ENCODE results near the gene CAMSAP1.

Gene CAMSAP1

GRCh38 chr9:135908754-135909204, 1.4 kb upstream of the CAMSAP1 start:
- H3K4me3 ChIP-seq (ENCODE audit: low read depth, low read length, poor library complexity, severe bottlenecking): peak overlapping the region; percentile 90
- no peaks in the 10 kb centered on the region for H4K20me1 ChIP-seq (ENCODE audit: insufficient read depth, low read length)
- H2AFZ ChIP-seq (ENCODE audit: low read length): no peak overlapping the region
- no peaks in the 10 kb centered on the region; the same call in 1 of the 2 replicates for H3F3A ChIP-seq (ENCODE audit: insufficient read depth, low read length)
- peak overlapping the region; percentile 73 for H3K4me2 ChIP-seq (ENCODE audit: low read length)
- no peaks in the 10 kb centered on the region for H3K9me2 ChIP-seq (ENCODE audit: low read depth, low read length)
- TF ChIP-seq EZH2 (IDR thresholded peaks at IDR 0.05; ENCODE audit: borderline replicate concordance, low read length) (no peak), CTCF (IDR thresholded peaks at IDR 0.05; ENCODE audit: low read length) (no peak)
- H3K27ac ChIP-seq (ENCODE audit: low read depth, low read length, poor library complexity, severe bottlenecking): no peak overlapping the region
- H3K9ac ChIP-seq (ENCODE audit: low read length): no peak overlapping the region; the same call in 1 of the 2 replicates
- peaks cover 65% of the 10 kb centered on the region for H3K36me3 ChIP-seq (ENCODE audit: insufficient read depth, low read length)
- 0 out of 2 replicates have a peak, but pooled peaks cover 2% of the 10 kb centered on the region for H3K79me2 ChIP-seq (ENCODE audit: insufficient read depth, low read length)
- peaks cover 33% of the 10 kb centered on the region for H3K4me1 ChIP-seq (ENCODE audit: insufficient read depth, low read length, severe bottlenecking)
- H3K9me3 ChIP-seq (ENCODE audit: low read length): peaks cover 7% of the 10 kb centered on the region; the same call in 1 of the 2 replicates
- H3K27me3 ChIP-seq (ENCODE audit: insufficient read depth, low read length): no peaks in the 10 kb centered on the region

DNA sequence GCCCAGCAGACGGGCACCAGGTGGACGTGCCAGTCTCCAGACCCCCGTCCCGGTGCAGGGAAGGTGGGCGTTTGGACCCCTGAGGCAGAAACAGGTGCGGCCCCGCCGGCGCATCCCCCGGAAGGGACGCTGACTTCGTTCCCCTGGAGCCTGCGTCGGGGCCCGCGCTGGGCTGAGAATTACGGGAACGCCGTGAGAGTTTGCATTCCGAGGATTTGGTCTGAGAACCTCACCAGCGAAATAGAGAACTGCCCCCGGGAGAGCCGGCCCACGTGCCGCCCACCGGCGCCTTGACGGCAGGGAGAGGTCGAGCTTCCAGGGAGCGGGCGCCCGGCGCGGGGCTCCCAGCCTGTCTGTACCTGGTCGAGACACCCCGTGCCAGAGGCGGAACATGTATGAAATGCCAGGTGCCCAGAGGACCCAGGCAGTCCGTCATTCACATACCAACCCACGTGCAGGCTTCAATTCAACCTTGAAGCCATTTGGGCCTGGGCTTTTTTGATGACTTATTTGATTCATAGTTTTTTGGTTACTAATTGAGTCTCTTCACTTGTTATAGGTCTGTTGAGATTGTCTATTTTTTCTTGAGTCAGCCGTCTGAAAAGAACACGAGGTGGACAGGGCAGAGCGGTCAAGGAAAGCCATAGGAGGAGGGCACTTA, 877 bp upstream of the CAMSAP1 start:
- Histone ChIP-seq H4K20me1 (ENCODE audit: insufficient read depth, low read length) (no peaks in the 10 kb centered on the region), H3K4me2 (ENCODE audit: low read length) (peak overlapping the region; percentile 73), H3K4me1 (ENCODE audit: insufficient read depth, low read length, severe bottlenecking) (peaks cover 33% of the 10 kb centered on the region), H3K79me2 (ENCODE audit: insufficient read depth, low read length) (0 out of 2 replicates have a peak, but pooled peaks cover 2% of the 10 kb centered on the region), H3K27me3 (ENCODE audit: insufficient read depth, low read length) (no peaks in the 10 kb centered on the region), H3K9ac (ENCODE audit: low read length) (peak overlapping the region; percentile 92), H2AFZ (ENCODE audit: low read length) (no peak overlapping the region), H3K9me2 (ENCODE audit: low read depth, low read length) (no peaks in the 10 kb centered on the region), H3K36me3 (ENCODE audit: insufficient read depth, low read length) (peaks cover 60% of the 10 kb centered on the region), H3K27ac (ENCODE audit: low read depth, low read length, poor library complexity, severe bottlenecking) (no peak overlapping the region), H3K9me3 (ENCODE audit: low read length) (peaks cover 4% of the 10 kb centered on the region; the same call in 1 of the 2 replicates), H3K4me3 (ENCODE audit: low read depth, low read length, poor library complexity, severe bottlenecking) (peak overlapping the region; percentile 90), H3F3A (ENCODE audit: insufficient read depth, low read length) (no peaks in the 10 kb centered on the region; the same call in 1 of the 2 replicates)
- TF ChIP-seq EZH2 (IDR thresholded peaks at IDR 0.05; ENCODE audit: borderline replicate concordance, low read length): no peak

DNA sequence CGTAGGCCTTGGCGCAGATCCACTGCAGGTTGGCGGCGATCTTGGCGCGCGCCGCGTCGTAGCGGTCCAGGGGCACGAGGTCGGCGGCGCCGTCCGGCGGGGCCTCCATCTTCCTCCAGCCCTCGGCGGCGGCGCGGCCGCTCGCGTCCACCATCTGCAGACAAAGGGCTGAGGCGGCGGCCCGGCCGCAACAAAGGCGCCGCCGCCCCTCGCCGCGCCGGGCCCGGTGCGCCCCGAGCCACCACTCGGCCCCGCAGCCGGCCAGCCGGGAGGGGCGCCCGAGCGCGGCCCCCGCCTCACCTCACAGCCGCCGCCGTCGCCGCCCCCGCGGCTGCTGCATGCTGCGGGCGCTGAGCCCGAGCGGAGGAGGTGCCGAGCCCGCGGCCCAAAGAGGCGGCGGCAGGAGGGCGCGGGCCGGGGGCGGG, 328 bp downstream of the CAMSAP1 start:
- no peaks in the 10 kb centered on the region for H4K20me1 ChIP-seq (ENCODE audit: insufficient read depth, low read length)
- no peak overlapping the region; the same call in 1 of the 2 replicates for H3K9ac ChIP-seq (ENCODE audit: low read length)
- H3K9me2 ChIP-seq (ENCODE audit: low read depth, low read length): no peaks in the 10 kb centered on the region
- peak overlapping the region; percentile 41; the same call in 1 of the 2 replicates for H3K4me2 ChIP-seq (ENCODE audit: low read length)
- peak overlapping the region; percentile 73 for H3K4me3 ChIP-seq (ENCODE audit: low read depth, low read length, poor library complexity, severe bottlenecking)
- no peaks in the 10 kb centered on the region for H3K27me3 ChIP-seq (ENCODE audit: insufficient read depth, low read length)
- 0 out of 2 replicates have a peak, but pooled peaks cover 2% of the 10 kb centered on the region for H3K79me2 ChIP-seq (ENCODE audit: insufficient read depth, low read length)
- H2AFZ ChIP-seq (ENCODE audit: low read length): no peak overlapping the region
- peaks cover 4% of the 10 kb centered on the region; the same call in 1 of the 2 replicates for H3K9me3 ChIP-seq (ENCODE audit: low read length)
- H3F3A ChIP-seq (ENCODE audit: insufficient read depth, low read length): no peaks in the 10 kb centered on the region; the same call in 1 of the 2 replicates
- peaks cover 50% of the 10 kb centered on the region for H3K36me3 ChIP-seq (ENCODE audit: insufficient read depth, low read length)
- peaks cover 33% of the 10 kb centered on the region for H3K4me1 ChIP-seq (ENCODE audit: insufficient read depth, low read length, severe bottlenecking)
- TF ChIP-seq EZH2 (IDR thresholded peaks at IDR 0.05; ENCODE audit: borderline replicate concordance, low read length) (no peak), CTCF (IDR thresholded peaks at IDR 0.05; ENCODE audit: low read length) (no peak)
- H3K27ac ChIP-seq (ENCODE audit: low read depth, low read length, poor library complexity, severe bottlenecking): no peak overlapping the region
